ENCODE data around the gene ETFBKMT. TPM values are rescaled to one million over a fixed set of nuclear protein-coding genes. Genes with fewer than 3 reads are reported as not detected.

Gene ETFBKMT
- total RNA-seq, 1 donor from 2014 or later: 2.2 TPM

- Mint-ChIP-seq H3K36me3 (ENCODE audit: unreplicated experiment) (no peaks in the 10 kb centered on the region), H3K27ac (ENCODE audit: unreplicated experiment) (no peak overlapping the region)
- no peak for DNase-seq
Measured at GRCh38 chr12:31622038-31622437, 37.5 kb upstream of the ETFBKMT start.

GRCh38 chr12:31626270-31626995 is 33.1 kb upstream of the ETFBKMT start:
- no peaks in the 10 kb centered on the region for H3K27me3 Mint-ChIP-seq (ENCODE audit: unreplicated experiment)
- TF ChIP-seq CTCF (IDR thresholded peaks at IDR 0.05; ENCODE audit: partially characterized antibody, unreplicated experiment): no peak
- no peak overlapping the region for H3K27ac Mint-ChIP-seq (ENCODE audit: unreplicated experiment)
- no peaks in the 10 kb centered on the region for H3K36me3 Mint-ChIP-seq (ENCODE audit: unreplicated experiment)
- DNase-seq: no peak
- H3K9me3 Mint-ChIP-seq (ENCODE audit: unreplicated experiment): peaks cover 2% of the 10 kb centered on the region
- peaks cover 7% of the 10 kb centered on the region for H3K4me1 Mint-ChIP-seq (ENCODE audit: low read depth, unreplicated experiment)
- H3K4me3 Mint-ChIP-seq (ENCODE audit: unreplicated experiment): no peak overlapping the region

More at GRCh38 chr12:31622038-31622437, 37.5 kb upstream of the ETFBKMT start:
- Mint-ChIP-seq H3K27me3 (ENCODE audit: unreplicated experiment) (no peaks in the 10 kb centered on the region), H3K4me1 (ENCODE audit: low read depth, unreplicated experiment) (no peaks in the 10 kb centered on the region), H3K4me3 (ENCODE audit: unreplicated experiment) (no peak overlapping the region), H3K9me3 (ENCODE audit: unreplicated experiment) (peaks cover 2% of the 10 kb centered on the region)
- TF ChIP-seq CTCF (IDR thresholded peaks at IDR 0.05; ENCODE audit: partially characterized antibody, unreplicated experiment): no peak

- no peak for DNase-seq
- TF ChIP-seq CTCF (IDR thresholded peaks at IDR 0.05; ENCODE audit: partially characterized antibody, unreplicated experiment): no peak
- H3K36me3 Mint-ChIP-seq (ENCODE audit: unreplicated experiment): no peaks in the 10 kb centered on the region
- H3K27ac Mint-ChIP-seq (ENCODE audit: unreplicated experiment): no peak overlapping the region
- H3K9me3 Mint-ChIP-seq (ENCODE audit: unreplicated experiment): peaks cover 2% of the 10 kb centered on the region
- no peak overlapping the region for H3K4me3 Mint-ChIP-seq (ENCODE audit: unreplicated experiment)
- H3K27me3 Mint-ChIP-seq (ENCODE audit: unreplicated experiment): no peaks in the 10 kb centered on the region
- peaks cover 7% of the 10 kb centered on the region for H3K4me1 Mint-ChIP-seq (ENCODE audit: low read depth, unreplicated experiment)
Measured at GRCh38 chr12:31627456-31628054, 31.9 kb upstream of the ETFBKMT start.

- Mint-ChIP-seq H3K36me3 (ENCODE audit: unreplicated experiment) (no peaks in the 10 kb centered on the region), H3K27ac (ENCODE audit: unreplicated experiment) (no peak overlapping the region), H3K27me3 (ENCODE audit: unreplicated experiment) (peaks cover 2% of the 10 kb centered on the region), H3K4me1 (ENCODE audit: low read depth, unreplicated experiment) (peaks cover 7% of the 10 kb centered on the region), H3K4me3 (ENCODE audit: unreplicated experiment) (no peak overlapping the region), H3K9me3 (ENCODE audit: unreplicated experiment) (peaks cover 2% of the 10 kb centered on the region)
- TF ChIP-seq CTCF (IDR thresholded peaks at IDR 0.05; ENCODE audit: partially characterized antibody, unreplicated experiment): no peak
- DNase-seq: no peak
Measured at GRCh38 chr12:31629756-31630732, 29.4 kb upstream of the ETFBKMT start.
